Large intestine (tissue), 3 donors: ENCODE results near the gene INSR. TPM values are rescaled to one million over a fixed set of nuclear protein-coding genes. Genes with fewer than 3 reads are reported as not detected.
A peak's percentile ranks its signal among the peaks of the same experiment; 100 is the strongest.

Experiments used
- DNase-seq, 2 donors: peaks; one replicate each; pipeline versions ENCODE4 v3.0.0 to v3.0.0-alpha.2; 2013
- H3K27ac ChIP-seq: one replicate; pipeline ENCODE4 v1.5.1; 2013; ENCODE audit warnings: low read length
- H3K27me3 ChIP-seq: 2 replicates; pipeline ENCODE4 v1.6.1; 2013; ENCODE audit warnings: low read length; ENCODE audit not compliant: control insufficient read depth, insufficient read depth
- H3K36me3 ChIP-seq: 2 replicates; pipeline ENCODE4 v1.6.1; 2013; ENCODE audit warnings: low read length; ENCODE audit not compliant: control insufficient read depth, insufficient read depth
- H3K4me1 ChIP-seq: one replicate; pipeline ENCODE4 v1.6.1; 2013; ENCODE audit warnings: low read length; ENCODE audit not compliant: control insufficient read depth, insufficient read depth
- H3K4me3 ChIP-seq: one replicate; pipeline ENCODE4 v1.5.1; 2013; ENCODE audit warnings: low read length
- H3K9me3 ChIP-seq: one replicate; pipeline ENCODE4 v1.6.1; 2013; ENCODE audit warnings: mild to moderate bottlenecking, low read depth, low read length, moderate library complexity; ENCODE audit not compliant: control insufficient read depth
- WGBS: methylation state at CpG from one replicate; pipeline ENCODE4 v1.1.5; 2013; ENCODE audit warnings: low lambda C conversion rate; ENCODE audit not compliant: insufficient coverage; 5-methylcytosine and 5-hydroxymethylcytosine counted together
- polyA plus RNA-seq: library from polyadenylated mRNA; unstranded; fragments of 120-200 nt; gene quantifications from one replicate; pipeline ENCODE4 v1.2.1, GENCODE V29; 2013

The INSR gene
- polyA plus RNA-seq, 1 donor, result 27.7 TPM

- Histone ChIP-seq H3K36me3 (no peaks in the 10 kb centered on the region), H3K4me1 (peaks cover 6% of the 10 kb centered on the region), H3K9me3 (no peaks in the 10 kb centered on the region), H3K4me3 (no peak overlapping the region), H3K27me3 (no peaks in the 10 kb centered on the region), H3K27ac (peak overlapping the region; percentile 28)
- DNase-seq, result no peak
- no CpG with 5 or more reads among the region's 7 CpGs for WGBS
Measured at GRCh38 chr19:7224995-7225394, 69.2 kb downstream of the INSR start.

GRCh38 chr19:7224209-7224686 is 70.0 kb downstream of the INSR start:
- H3K4me1 ChIP-seq, result peaks cover 6% of the 10 kb centered on the region
- H3K27ac ChIP-seq, result peak overlapping the region; percentile 28
- 80% methylated on average over 2 of the region's 18 CpGs for WGBS
- peak in 1 of 2 donors; percentile 27 for DNase-seq
- no peaks in the 10 kb centered on the region for H3K36me3 ChIP-seq
- H3K9me3 ChIP-seq, result no peaks in the 10 kb centered on the region
- H3K27me3 ChIP-seq, result no peaks in the 10 kb centered on the region
- no peak overlapping the region for H3K4me3 ChIP-seq

- WGBS, result no CpG with 5 or more reads among the region's 1 CpG
- no peaks in the 10 kb centered on the region for H3K36me3 ChIP-seq
- H3K9me3 ChIP-seq, result no peaks in the 10 kb centered on the region
- no peak overlapping the region for H3K4me3 ChIP-seq
- H3K27me3 ChIP-seq, result no peaks in the 10 kb centered on the region
- no peak overlapping the region for H3K27ac ChIP-seq
- no peak for DNase-seq
- peaks cover 6% of the 10 kb centered on the region for H3K4me1 ChIP-seq
Measured at GRCh38 chr19:7223429-7223828, 70.8 kb downstream of the INSR start.

DNA sequence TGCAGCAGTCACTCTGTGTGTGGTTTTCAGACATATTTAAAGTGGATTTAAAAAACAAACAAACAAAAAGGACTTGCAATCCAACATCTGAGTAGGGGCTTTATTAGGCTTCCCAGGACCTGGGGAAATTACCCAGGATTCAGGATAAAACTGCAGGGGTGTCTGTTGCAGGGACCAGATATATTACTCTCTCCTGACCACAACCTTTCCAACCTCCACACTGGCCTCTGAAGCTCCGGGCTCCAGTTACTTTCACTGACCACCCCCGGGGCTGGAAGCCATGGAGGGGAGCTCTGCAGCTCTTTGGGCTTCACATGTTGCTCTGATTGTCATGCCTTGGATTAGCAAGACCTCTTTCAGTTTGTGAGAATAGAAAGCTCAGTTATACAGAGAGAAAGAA is 75.2 kb downstream of the INSR start:
- peaks cover 3% of the 10 kb centered on the region for H3K4me1 ChIP-seq
- H3K27ac ChIP-seq, result no peak overlapping the region
- H3K4me3 ChIP-seq, result no peak overlapping the region
- H3K9me3 ChIP-seq, result no peaks in the 10 kb centered on the region
- no CpG with 5 or more reads among the region's 2 CpGs for WGBS
- H3K27me3 ChIP-seq, result no peaks in the 10 kb centered on the region
- no peaks in the 10 kb centered on the region for H3K36me3 ChIP-seq
- no peak for DNase-seq

DNA sequence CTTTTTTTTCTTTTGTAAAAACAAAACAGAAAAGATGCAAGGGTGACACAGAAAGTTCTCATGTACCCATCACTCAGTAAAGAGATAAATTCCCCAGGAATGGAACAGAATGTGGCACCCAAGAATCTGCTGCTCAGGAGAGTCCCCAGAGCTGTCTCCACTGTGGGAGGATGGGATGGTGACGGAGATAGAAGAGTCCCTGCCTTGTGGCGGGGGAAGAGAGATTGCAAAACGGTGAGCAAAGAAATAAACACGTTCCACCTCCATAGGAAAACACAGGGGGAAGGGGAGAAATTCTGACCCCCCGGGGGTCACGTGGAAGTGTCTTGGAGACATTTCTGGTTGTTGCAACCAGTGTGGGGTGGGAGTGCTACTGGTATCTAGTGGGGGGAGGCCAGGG is 76.4 kb downstream of the INSR start:
- H3K27ac ChIP-seq, result no peak overlapping the region
- H3K9me3 ChIP-seq, result no peaks in the 10 kb centered on the region
- H3K36me3 ChIP-seq, result no peaks in the 10 kb centered on the region
- H3K4me3 ChIP-seq, result no peak overlapping the region
- no CpG with 5 or more reads among the region's 6 CpGs for WGBS
- no peak for DNase-seq
- no peaks in the 10 kb centered on the region for H3K27me3 ChIP-seq
- H3K4me1 ChIP-seq, result peaks cover 3% of the 10 kb centered on the region

- no peaks in the 10 kb centered on the region for H3K27me3 ChIP-seq
- no peak for DNase-seq
- no peak overlapping the region for H3K4me3 ChIP-seq
- no peak overlapping the region for H3K27ac ChIP-seq
- peaks cover 8% of the 10 kb centered on the region for H3K4me1 ChIP-seq
- H3K36me3 ChIP-seq, result no peaks in the 10 kb centered on the region
- no CpG with 5 or more reads among the region's 15 CpGs for WGBS
- no peaks in the 10 kb centered on the region for H3K9me3 ChIP-seq
Measured at GRCh38 chr19:7216373-7216902, 77.8 kb downstream of the INSR start.

- no peaks in the 10 kb centered on the region for H3K36me3 ChIP-seq
- no peak overlapping the region for H3K4me3 ChIP-seq
- no peak for DNase-seq
- no peak overlapping the region for H3K27ac ChIP-seq
- WGBS, result 80% methylated on average over 1 of the region's 7 CpGs
- H3K27me3 ChIP-seq, result no peaks in the 10 kb centered on the region
- H3K9me3 ChIP-seq, result no peaks in the 10 kb centered on the region
- H3K4me1 ChIP-seq, result peaks cover 12% of the 10 kb centered on the region
Measured at GRCh38 chr19:7215176-7215575, 79.0 kb downstream of the INSR start.

GRCh38 chr19:7214324-7215089 is 79.7 kb downstream of the INSR start:
- Histone ChIP-seq H3K4me3 (no peak overlapping the region), H3K27me3 (no peaks in the 10 kb centered on the region), H3K27ac (no peak overlapping the region), H3K4me1 (peaks cover 12% of the 10 kb centered on the region), H3K36me3 (no peaks in the 10 kb centered on the region), H3K9me3 (no peaks in the 10 kb centered on the region)
- no peak for DNase-seq
- WGBS, result no CpG with 5 or more reads among the region's 10 CpGs

GRCh38 chr19:7213628-7214323 is 80.4 kb downstream of the INSR start:
- H3K4me1 ChIP-seq, result peaks cover 12% of the 10 kb centered on the region
- no peak for DNase-seq
- no peaks in the 10 kb centered on the region for H3K36me3 ChIP-seq
- no CpG with 5 or more reads among the region's 14 CpGs for WGBS
- H3K4me3 ChIP-seq, result no peak overlapping the region
- no peak overlapping the region for H3K27ac ChIP-seq
- no peaks in the 10 kb centered on the region for H3K27me3 ChIP-seq
- H3K9me3 ChIP-seq, result no peaks in the 10 kb centered on the region

- H3K27me3 ChIP-seq, result no peaks in the 10 kb centered on the region
- H3K27ac ChIP-seq, result no peak overlapping the region
- no peaks in the 10 kb centered on the region for H3K9me3 ChIP-seq
- H3K36me3 ChIP-seq, result no peaks in the 10 kb centered on the region
- H3K4me1 ChIP-seq, result peaks cover 12% of the 10 kb centered on the region
- DNase-seq, result peak in 1 of 2 donors; percentile 37
- WGBS, result no CpG with 5 or more reads among the region's 21 CpGs
- no peak overlapping the region for H3K4me3 ChIP-seq
Measured at GRCh38 chr19:7211191-7211951, 82.8 kb downstream of the INSR start.
